ENCODE data around the gene IFIT1. TPM values are rescaled to one million over a fixed set of nuclear protein-coding genes. Genes with fewer than 3 reads are reported as not detected.

The IFIT1 gene
- total and polyA plus RNA-seq, 2 donors (not counting 3 experiments of a cell fraction or from before 2014, with no cell fraction given) = 0.51 to 0.75 TPM

DNA sequence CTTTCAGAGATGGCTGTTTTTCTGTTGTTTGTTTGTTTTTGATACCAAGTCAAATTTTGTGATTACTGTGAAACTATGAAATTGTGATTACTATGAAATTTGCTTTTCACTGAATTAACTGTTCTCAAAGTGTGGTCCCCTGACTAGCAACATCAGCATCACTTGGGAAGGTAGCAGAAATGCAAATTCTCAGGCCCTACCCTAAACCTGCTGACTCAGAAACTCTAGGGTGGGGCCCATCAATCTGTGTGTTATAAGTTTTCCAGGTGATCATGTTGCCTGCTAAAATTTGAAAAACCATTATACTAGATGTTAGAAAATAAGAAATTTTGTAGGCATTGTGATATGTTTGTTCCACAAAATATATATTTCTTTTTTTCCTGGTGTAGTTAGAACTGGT, 13.3 kb upstream of the IFIT1 start:
- Histone ChIP-seq H3K4me3 (replicated peaks in 1 of 3; ENCODE audit: insufficient read depth in 1 of 3, low read depth in 1 of 3, low read length in 3 of 3) (no peak overlapping the region), H3K9me1 (replicated peaks; ENCODE audit: control insufficient read depth, extremely low read depth, insufficient read depth, low read length) (no peaks in the 10 kb centered on the region), H4K20me1 (replicated peaks; ENCODE audit: control insufficient read depth, extremely low read depth, insufficient read depth, low read length) (no peaks in the 10 kb centered on the region), H2AFZ (ENCODE audit: low read depth, low read length) (no peak overlapping the region), H3K36me3 (ENCODE audit: control insufficient read depth in 2 of 2, extremely low read depth in 1 of 2, insufficient read depth in 2 of 2, low read length in 2 of 2) (no peaks in the 10 kb centered on the region), H3K4me2 (ENCODE audit: insufficient read depth, low read length) (no peak overlapping the region), H3K4me1 (ENCODE audit: control insufficient read depth, extremely low read depth, insufficient read depth, low read length) (peaks cover 5% of the 10 kb centered on the region), H3K27ac (ENCODE audit: insufficient read depth, low read depth, low read length) (no peak overlapping the region), H3K79me2 (ENCODE audit: control insufficient read depth, insufficient read depth, low read length) (no peaks in the 10 kb centered on the region), H3K9me3 (replicated peaks; ENCODE audit: control insufficient read depth, insufficient read depth, low read length) (no peaks in the 10 kb centered on the region), H3K27me3 (ENCODE audit: control insufficient read depth in 2 of 2, insufficient read depth in 2 of 2, low read length in 2 of 2) (peaks cover 10 to 21% of the 10 kb centered on the region in 2 experiments), H3K9ac (replicated peaks; ENCODE audit: extremely low read depth, insufficient read depth, low read length) (no peak overlapping the region)
- POLR2A ChIA-PET = no interaction called here
- DNase-seq (ENCODE audit: low read depth, low spot score) (no peak), FAIRE-seq (no peak)
- BruUV-seq (replicated peaks) = no TSS peak
- CTCF ChIA-PET = interaction anchor here (2.7 kb wide), 1 partner anchor 10 kb away, joined by 11 read pairs; no protein-coding TSS in a partner anchor
- no peak for TF ChIP-seq JUN (IDR thresholded peaks at IDR 0.05; ENCODE audit: borderline replicate concordance, insufficient read depth, insufficient read length, low read depth)
- no peak for TF ChIP-seq POLR2AphosphoS5 (IDR thresholded peaks at IDR 0.05; ENCODE audit: insufficient read depth, low read depth, low read length)
- TF ChIP-seq EZH2 (IDR thresholded peaks at IDR 0.05; ENCODE audit: borderline replicate concordance, low read depth, low read length, severe bottlenecking) = no peak
- TF ChIP-seq, protein P1, sequence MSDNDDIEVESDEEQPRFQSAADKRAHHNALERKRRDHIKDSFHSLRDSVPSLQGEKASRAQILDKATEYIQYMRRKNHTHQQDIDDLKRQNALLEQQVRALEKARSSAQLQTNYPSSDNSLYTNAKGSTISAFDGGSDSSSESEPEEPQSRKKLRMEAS (IDR thresholded peaks at IDR 0.05; ENCODE audit: insufficient read depth, insufficient read length) = no peak
- no peak for TF ChIP-seq FOS (IDR thresholded peaks at IDR 0.05; ENCODE audit: borderline replicate concordance, insufficient read depth, low read length)
- TF ChIP-seq, protein P2, sequence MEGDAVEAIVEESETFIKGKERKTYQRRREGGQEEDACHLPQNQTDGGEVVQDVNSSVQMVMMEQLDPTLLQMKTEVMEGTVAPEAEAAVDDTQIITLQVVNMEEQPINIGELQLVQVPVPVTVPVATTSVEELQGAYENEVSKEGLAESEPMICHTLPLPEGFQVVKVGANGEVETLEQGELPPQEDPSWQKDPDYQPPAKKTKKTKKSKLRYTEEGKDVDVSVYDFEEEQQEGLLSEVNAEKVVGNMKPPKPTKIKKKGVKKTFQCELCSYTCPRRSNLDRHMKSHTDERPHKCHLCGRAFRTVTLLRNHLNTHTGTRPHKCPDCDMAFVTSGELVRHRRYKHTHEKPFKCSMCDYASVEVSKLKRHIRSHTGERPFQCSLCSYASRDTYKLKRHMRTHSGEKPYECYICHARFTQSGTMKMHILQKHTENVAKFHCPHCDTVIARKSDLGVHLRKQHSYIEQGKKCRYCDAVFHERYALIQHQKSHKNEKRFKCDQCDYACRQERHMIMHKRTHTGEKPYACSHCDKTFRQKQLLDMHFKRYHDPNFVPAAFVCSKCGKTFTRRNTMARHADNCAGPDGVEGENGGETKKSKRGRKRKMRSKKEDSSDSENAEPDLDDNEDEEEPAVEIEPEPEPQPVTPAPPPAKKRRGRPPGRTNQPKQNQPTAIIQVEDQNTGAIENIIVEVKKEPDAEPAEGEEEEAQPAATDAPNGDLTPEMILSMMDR (IDR thresholded peaks at IDR 0.05; ENCODE audit: extremely low read depth in 1 of 2, insufficient read depth in 1 of 2, low read depth in 1 of 2, low read length in 2 of 2) = no peak
- TF ChIP-seq POLR2A (IDR thresholded peaks at IDR 0.05; ENCODE audit: low read depth, low read length) = no peak
- TF ChIP-seq MYC (IDR thresholded peaks at IDR 0.05; ENCODE audit: low read depth, low read length) = no peak
- TF ChIP-seq GATA2 (IDR thresholded peaks at IDR 0.05; ENCODE audit: insufficient read depth, insufficient read length, low read depth, low read length) = no peak
- intact Hi-C loops (cut with micrococcal nuclease) (no loop called here), dilution Hi-C loops (cut with MboI; ENCODE audit: extremely low pct_ligation_motif_present, low sequenced_read_pairs) (no loop called here)

All from endothelial cell of umbilical vein (primary cell).